GM19438 (cell line): ENCODE results near the gene THSD4.

Experiments used
- ATAC-seq: cut with Tn5 transposase; IDR thresholded peaks from one replicate; pipeline ENCODE4 v1.9.1; 2021; ENCODE audit warnings: low read depth; ENCODE audit not compliant: unreplicated experiment

THSD4 gene

GRCh38 chr15:71114887-71115566, at the start of gene THSD4:
Gene THSD4 (plus strand): TSS chr15:71115471.
- ATAC-seq, result peak; percentile 60

- ATAC-seq, result no peak
Measured at GRCh38 chr15:71066983-71067382, 48.3 kb upstream of the THSD4 start.

GRCh38 chr15:71069693-71070092, 45.6 kb upstream of the THSD4 start:
- no peak for ATAC-seq

GRCh38 chr15:71071529-71071928, 43.7 kb upstream of the THSD4 start:
- no peak for ATAC-seq

GRCh38 chr15:71072423-71072822, 42.8 kb upstream of the THSD4 start:
- ATAC-seq, result no peak

GRCh38 chr15:71078506-71079207, 36.6 kb upstream of the THSD4 start:
- no peak for ATAC-seq

GRCh38 chr15:71079208-71080044, 35.8 kb upstream of the THSD4 start:
- no peak for ATAC-seq

- ATAC-seq, result no peak
Measured at GRCh38 chr15:71080166-71080565, 35.1 kb upstream of the THSD4 start.

- no peak for ATAC-seq
Measured at GRCh38 chr15:71080705-71081104, 34.6 kb upstream of the THSD4 start.

GRCh38 chr15:71082803-71083202, 32.5 kb upstream of the THSD4 start:
- ATAC-seq, result no peak

- no peak for ATAC-seq
Measured at GRCh38 chr15:71083349-71083748, 31.9 kb upstream of the THSD4 start.

- no peak for ATAC-seq
Measured at GRCh38 chr15:71084264-71084663, 31.0 kb upstream of the THSD4 start.

- no peak for ATAC-seq
Measured at GRCh38 chr15:71085809-71086208, 29.5 kb upstream of the THSD4 start.

- no peak for ATAC-seq
Measured at GRCh38 chr15:71088155-71088554, 27.1 kb upstream of the THSD4 start.

GRCh38 chr15:71088683-71089082, 26.6 kb upstream of the THSD4 start:
- no peak for ATAC-seq

- ATAC-seq, result no peak
Measured at GRCh38 chr15:71089801-71090200, 25.5 kb upstream of the THSD4 start.

GRCh38 chr15:71091601-71092000, 23.7 kb upstream of the THSD4 start:
- ATAC-seq, result no peak

- no peak for ATAC-seq
Measured at GRCh38 chr15:71092056-71092600, 23.1 kb upstream of the THSD4 start.

GRCh38 chr15:71093054-71094024, 21.9 kb upstream of the THSD4 start:
- no peak for ATAC-seq

- no peak for ATAC-seq
Measured at GRCh38 chr15:71094137-71094536, 21.1 kb upstream of the THSD4 start.
